Gastroesophageal sphincter (tissue), 4 donors: ENCODE measurements around the gene PISD. TPM values are rescaled to one million over a fixed set of nuclear protein-coding genes. Genes with fewer than 3 reads are reported as not detected.

Experiments
- ATAC-seq: fragments of 150-250 bp; one replicate; pipeline ENCODE4 v1.9.1; 2016; ENCODE audit warnings: mild to moderate bottlenecking, moderate library complexity
- H3K27ac ChIP-seq, 4 donors: fragments of 200-600 bp; sonication (generic) in 3 of 4; 1 replicate in 3 of 4; 2 replicates in 1 of 4; pipeline ENCODE4 v1.5.1; 2016 to 2019
- H3K27me3 ChIP-seq: fragments of 200-600 bp; sonication (generic); one replicate; pipeline ENCODE4 v1.5.1; 2019
- H3K36me3 ChIP-seq, 2 donors: fragments of 200-600 bp; sonication (generic); one replicate each; pipeline ENCODE4 v1.5.1; 2019; ENCODE audit warnings: control low read depth in 1 of 2
- H3K4me1 ChIP-seq, 3 donors: fragments of 200-600 bp; sonication (generic); 1 replicate in 2 of 3; 2 replicates in 1 of 3; pipeline ENCODE4 v1.5.1; 2016 to 2019; ENCODE audit warnings: control low read depth in 2 of 3
- H3K4me3 ChIP-seq, 2 donors: fragments of 200-600 bp; sonication (generic); one replicate each; pipeline ENCODE4 v1.5.1; 2019; ENCODE audit warnings: mild to moderate bottlenecking in 1 of 2, moderate library complexity in 1 of 2
- H3K9me3 ChIP-seq, 3 donors: fragments of 200-600 bp; sonication (generic); one replicate each; pipeline ENCODE4 v1.5.1; 2017 to 2019; ENCODE audit warnings: control low read depth in 2 of 3
- CTCF ChIP-seq, 4 experiments: fragments of 200-600 bp in 2 of 4; fragments of 450-650 bp in 2 of 4; sonication (generic) in 1 of 4; IDR thresholded peaks; one replicate each; pipeline ENCODE4 v1.5.1; 2017 to 2019; ENCODE audit warnings: antibody characterized with exemption in 4 of 4, mild to moderate bottlenecking in 2 of 4, moderate library complexity in 2 of 4
- EP300 ChIP-seq: sonication (generic); formaldehyde crosslinking; IDR thresholded peaks from one replicate; pipeline ENCODE4 v1.6.1; 2017; ENCODE audit warnings: antibody characterized with exemption, mild to moderate bottlenecking
- POLR2A ChIP-seq, 2 donors: fragments of 450-650 bp; IDR thresholded peaks; one replicate each; pipeline ENCODE4 v1.6.1; 2017; ENCODE audit warnings: antibody characterized with exemption in 2 of 2, mild to moderate bottlenecking in 2 of 2, moderate library complexity in 1 of 2
- POLR2AphosphoS5 ChIP-seq: sonication (generic); formaldehyde crosslinking; IDR thresholded peaks from one replicate; pipeline ENCODE4 v1.6.1; 2017; ENCODE audit warnings: antibody characterized with exemption
- WGBS, 2 donors: methylation state at CpG; one replicate each; pipeline ENCODE4 v1.1.5; 2018; ENCODE audit warnings: low coverage in 1 of 2; 5-methylcytosine and 5-hydroxymethylcytosine counted together
- total RNA-seq, 4 donors: library from RNA; depleted of rRNA; stranded (reverse); fragments of >200 nt; gene quantifications; one replicate each; pipeline ENCODE4 v1.1.0, GENCODE V29; 2016

Gene PISD
- total RNA-seq, 4 donors from 2014 or later = 10.1 to 32.7 (median 19.2) TPM

DNA sequence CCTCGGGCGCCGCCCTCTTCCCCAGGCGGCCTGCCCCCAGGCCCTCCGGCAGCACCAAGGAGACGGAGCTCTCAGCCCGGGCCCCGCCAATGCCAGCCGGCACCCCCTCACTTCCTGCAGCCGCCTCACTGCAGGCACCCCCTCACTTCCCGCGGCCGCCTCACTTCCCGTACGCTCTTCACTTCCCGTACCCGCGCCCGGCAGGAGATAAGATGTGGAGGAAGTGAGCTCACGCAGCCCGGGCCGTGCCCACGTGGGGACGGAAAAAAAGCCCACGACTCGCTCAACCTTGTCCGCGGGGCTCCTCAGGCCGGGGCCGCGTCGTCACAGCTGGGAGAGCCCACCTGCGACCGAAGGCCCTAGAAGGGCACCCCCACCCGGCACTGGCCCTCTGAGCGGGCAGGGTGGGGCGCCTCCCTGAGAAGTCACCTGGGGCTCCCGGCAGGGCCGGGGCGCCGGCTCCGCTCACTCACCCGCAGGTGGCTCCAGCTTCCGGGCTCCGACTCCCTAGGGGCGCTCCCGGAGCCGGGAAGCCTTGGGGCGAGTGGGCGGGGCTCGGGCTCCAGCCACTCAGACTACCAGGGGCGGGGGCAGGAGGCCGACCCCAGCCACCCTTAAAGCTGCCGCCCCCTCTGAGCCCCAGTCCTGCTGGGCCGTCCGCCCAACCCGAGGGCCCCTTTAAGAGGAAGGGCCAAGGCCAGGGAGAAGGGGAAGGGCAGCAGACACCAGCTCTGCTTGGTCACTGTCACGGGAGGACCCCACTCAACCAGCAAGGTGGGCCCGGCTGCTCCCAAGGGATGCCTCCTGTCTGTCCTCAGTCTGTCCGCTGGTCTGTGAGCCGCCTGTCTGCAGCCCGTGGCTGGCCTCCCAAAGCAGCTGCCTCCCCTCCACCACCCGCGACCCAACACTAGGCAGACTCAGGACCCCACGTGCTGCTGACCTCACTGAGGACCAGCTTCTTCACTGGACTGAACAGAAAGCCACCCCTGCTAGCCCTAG is 31.4 kb downstream of the PISD start:
- Histone ChIP-seq H3K27me3 (no peaks in the 10 kb centered on the region), H3K9me3 (no peaks in the 10 kb centered on the region), H3K27ac (peak overlapping the region; percentile 24 to 84 (median 83)), H3K36me3 (no peaks in the 10 kb centered on the region), H3K4me3 (peak overlapping the region; percentile 64 to 84), H3K4me1 (peaks cover 4 to 70% (median 30%) of the 10 kb centered on the region in 3 donors)
- peak; percentile 74 for ATAC-seq
- peak in 1 of 2 donors; percentile 18 for TF ChIP-seq POLR2A (IDR thresholded peaks at IDR 0.05)
- TF ChIP-seq CTCF (IDR thresholded peaks at IDR 0.05) = peak in 1 of 4 experiments; percentile 10
- TF ChIP-seq EP300 = no peak
- peak; percentile 75 for TF ChIP-seq POLR2AphosphoS5
- WGBS, 2 donors = 13% methylated on average over 3 of the region's 65 CpGs; no CpG with 5 or more reads in 1 of the 2 donors

DNA sequence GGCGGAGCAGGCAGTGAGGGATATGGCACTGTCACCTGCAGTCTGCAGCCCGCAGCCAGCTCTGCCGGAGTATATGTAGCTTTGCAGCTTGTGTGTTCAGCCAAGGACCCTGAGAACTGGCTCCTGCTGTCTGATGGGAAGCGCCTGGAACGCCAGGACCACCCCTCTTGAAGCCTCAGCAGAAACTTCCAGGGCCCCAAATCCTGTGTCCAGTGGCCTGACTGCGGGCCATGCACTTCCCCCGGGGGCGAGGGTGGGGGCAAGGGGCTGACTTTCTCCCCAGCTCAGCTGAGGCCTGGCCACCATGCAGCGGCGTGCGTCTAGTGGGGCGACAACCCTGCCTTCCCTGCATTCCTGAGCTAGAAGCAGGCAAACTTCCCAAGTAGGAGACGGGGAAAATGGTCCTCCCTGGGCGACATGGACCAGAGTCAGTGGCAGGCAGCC is 32.3 kb downstream of the PISD start:
- WGBS, 2 donors = 4% methylated on average over 5 of the region's 14 CpGs; no CpG with 5 or more reads in 1 of the 2 donors
- no peak for ATAC-seq
- no peaks in the 10 kb centered on the region for H3K27me3 ChIP-seq
- TF ChIP-seq POLR2AphosphoS5 (no peak), EP300 (no peak), CTCF (IDR thresholded peaks at IDR 0.05) (no peak)
- peak overlapping the region; percentile 64 to 84 for H3K4me3 ChIP-seq
- H3K27ac ChIP-seq = peak overlapping the region; percentile 8 to 84 (median 83)
- H3K36me3 ChIP-seq = no peaks in the 10 kb centered on the region
- H3K4me1 ChIP-seq = peaks cover 4 to 79% (median 35%) of the 10 kb centered on the region in 3 donors
- no peaks in the 10 kb centered on the region for H3K9me3 ChIP-seq

DNA sequence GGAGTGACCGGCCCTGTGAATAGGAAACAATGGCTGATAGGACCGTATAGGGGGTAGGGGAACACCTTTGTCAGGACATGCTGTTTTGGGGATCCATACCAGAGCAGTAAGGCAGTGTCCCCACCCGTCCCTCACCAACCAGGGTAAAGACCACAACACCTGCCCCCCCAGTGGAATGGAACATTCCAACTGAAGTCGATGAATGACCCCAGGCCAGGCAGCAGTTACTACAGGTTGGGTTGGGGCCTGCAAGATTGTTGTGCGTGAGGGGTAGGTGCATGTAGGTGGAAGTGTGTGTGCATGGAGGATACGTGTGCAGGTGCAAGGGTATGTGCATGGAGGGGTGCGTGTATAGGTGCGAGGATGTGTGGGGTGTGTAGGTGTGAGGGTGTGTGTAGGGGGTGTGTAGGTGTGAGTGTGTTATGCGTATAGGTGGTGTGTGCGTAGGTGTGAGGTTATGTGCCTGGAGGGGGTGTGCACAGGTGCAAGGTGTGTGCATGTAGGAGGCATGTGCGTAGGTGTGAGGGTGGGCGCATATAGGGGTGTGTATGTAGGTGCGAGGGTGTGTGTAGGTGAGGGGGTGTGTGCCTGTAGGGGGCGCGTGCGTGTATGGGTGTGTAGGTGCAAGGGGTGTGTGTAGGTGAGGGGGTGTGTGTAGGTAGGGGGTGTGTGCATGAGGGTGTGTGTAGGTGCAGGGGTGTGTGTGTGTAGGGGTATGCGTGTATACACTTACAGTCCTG is 32.9 kb downstream of the PISD start:
- Histone ChIP-seq H3K27ac (peak overlapping the region in 3 of 4 donors; percentile 83 to 84 (median 83)), H3K9me3 (no peaks in the 10 kb centered on the region), H3K4me1 (peaks cover 4 to 81% (median 35%) of the 10 kb centered on the region in 3 donors), H3K36me3 (no peaks in the 10 kb centered on the region), H3K27me3 (no peaks in the 10 kb centered on the region), H3K4me3 (peak overlapping the region in 1 of 2 donors; percentile 84)
- no peak for TF ChIP-seq POLR2A (IDR thresholded peaks at IDR 0.05)
- WGBS, 2 donors = 81 to 82% methylated on average over 13 to 15 of the region's 17 CpGs
- ATAC-seq = no peak

- Histone ChIP-seq H3K4me1 (peaks cover 4 to 73% (median 35%) of the 10 kb centered on the region in 3 donors), H3K9me3 (no peaks in the 10 kb centered on the region), H3K4me3 (no peak overlapping the region), H3K27me3 (no peaks in the 10 kb centered on the region), H3K27ac (peak overlapping the region in 1 of 4 donors; percentile 59), H3K36me3 (peaks cover 0 to 4% of the 10 kb centered on the region in 2 donors)
- TF ChIP-seq EP300 (no peak), POLR2AphosphoS5 (no peak)
- no peak for ATAC-seq
- WGBS, 2 donors = no CpG with 5 or more reads among the region's 1 CpG
Measured at GRCh38 chr22:31628362-31628761, 33.7 kb downstream of the PISD start.

- Histone ChIP-seq H3K4me1 (peaks cover 4 to 71% (median 35%) of the 10 kb centered on the region in 3 donors), H3K27ac (peak overlapping the region in 3 of 4 donors; percentile 51 to 59 (median 59)), H3K9me3 (no peaks in the 10 kb centered on the region), H3K4me3 (no peak overlapping the region), H3K36me3 (peaks cover 0 to 8% of the 10 kb centered on the region in 2 donors), H3K27me3 (no peaks in the 10 kb centered on the region)
- ATAC-seq = no peak
- WGBS, 2 donors = no CpG with 5 or more reads among the region's 8 CpGs
- no peak for TF ChIP-seq CTCF (IDR thresholded peaks at IDR 0.05)
- no peak for TF ChIP-seq POLR2A (IDR thresholded peaks at IDR 0.05)
- TF ChIP-seq POLR2AphosphoS5 = no peak
Measured at GRCh38 chr22:31627223-31627731, 34.7 kb downstream of the PISD start.
